Left renal cortex interstitium (tissue), 4 donors: ENCODE data around the gene KCNN3. TPM values are rescaled to one million over a fixed set of nuclear protein-coding genes. Genes with fewer than 3 reads are reported as not detected.
"Not testable (repeated sequence)": the region's sequence is repeated elsewhere in the genome, so short reads cannot be mapped to it uniquely, and the experiment has no call there.

Experiments
- DNase-seq, 4 donors: peaks; one replicate each; pipeline ENCODE4 v3.0.0-alpha.2; 2013; ENCODE audit warnings: low read depth in 4 of 4, low spot score in 2 of 4, missing footprints in 1 of 4
- polyA plus RNA-seq, 4 donors: library from polyadenylated mRNA; unstranded; fragments of 120-200 nt; gene quantifications; one replicate each; pipeline ENCODE4 v1.2.1, GENCODE V29; 2013; ENCODE audit not compliant: insufficient read length in 4 of 4

The KCNN3 gene
- polyA plus RNA-seq: 1 to 10 TPM; 2.4 to 3.3 (median 2.5) TPM

GRCh38 chr1:154870115-154870571 is at the start of gene KCNN3:
TSS of gene KCNN3 (minus strand) at chr1:154870281. CDS start at chr1:154869964, 317 bp downstream.
- DNase-seq: peak; percentile 81 to 97 (median 84)

- no peak for DNase-seq
Measured at GRCh38 chr1:154913273-154913672, 43.2 kb upstream of the KCNN3 start.

- DNase-seq: no peak
Measured at GRCh38 chr1:154912755-154913154, 42.7 kb upstream of the KCNN3 start.

DNA sequence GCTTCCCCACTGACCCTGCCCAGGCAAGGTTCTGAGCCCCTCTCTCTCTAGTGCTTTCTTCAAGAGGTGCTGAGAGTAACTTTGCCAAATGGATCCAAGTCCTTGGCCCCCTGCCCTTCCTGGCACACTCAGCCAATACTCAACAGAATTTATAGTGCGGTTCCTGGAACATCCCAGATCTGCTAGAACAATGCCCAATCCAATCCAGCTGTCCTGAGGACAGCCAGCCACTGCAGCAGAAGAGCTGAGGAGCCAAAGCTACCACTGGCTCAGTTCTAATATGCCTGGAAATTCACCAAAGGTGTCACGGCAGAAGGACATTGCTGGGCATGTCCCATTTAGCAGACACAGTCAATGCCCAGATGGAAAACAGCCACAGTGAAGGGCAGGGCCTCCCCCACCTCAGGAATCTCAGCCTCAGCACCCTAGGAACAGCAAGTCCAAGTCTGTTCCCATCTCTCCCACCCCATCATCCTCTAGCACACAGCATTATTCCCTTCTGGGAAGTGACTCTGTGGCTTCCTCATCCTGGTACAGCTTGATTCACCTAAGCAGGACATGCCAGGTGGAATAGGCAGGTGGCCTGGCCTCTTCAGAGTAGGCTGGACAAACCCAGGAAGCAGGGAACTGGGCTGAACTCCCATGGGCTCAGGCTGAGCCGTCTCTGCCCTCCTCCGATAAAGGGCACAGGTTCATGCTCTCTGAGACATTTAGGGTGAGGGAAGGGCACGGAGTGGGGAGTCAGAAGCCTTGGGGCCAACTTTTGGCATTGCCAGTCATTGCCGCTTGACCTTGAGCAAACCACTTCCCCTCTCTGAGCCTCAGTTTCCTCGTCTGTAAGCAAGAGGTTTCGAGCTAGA is 41.8 kb upstream of the KCNN3 start:
- DNase-seq: no peak

GRCh38 chr1:154910851-154911250 is 40.8 kb upstream of the KCNN3 start:
- DNase-seq: no peak

GRCh38 chr1:154908937-154909336 is 38.9 kb upstream of the KCNN3 start:
- no peak for DNase-seq

- not testable (repeated sequence) for DNase-seq
Measured at GRCh38 chr1:154908129-154908528, 38.0 kb upstream of the KCNN3 start.

GRCh38 chr1:154906621-154907081 is 36.6 kb upstream of the KCNN3 start:
- no peak for DNase-seq

DNA sequence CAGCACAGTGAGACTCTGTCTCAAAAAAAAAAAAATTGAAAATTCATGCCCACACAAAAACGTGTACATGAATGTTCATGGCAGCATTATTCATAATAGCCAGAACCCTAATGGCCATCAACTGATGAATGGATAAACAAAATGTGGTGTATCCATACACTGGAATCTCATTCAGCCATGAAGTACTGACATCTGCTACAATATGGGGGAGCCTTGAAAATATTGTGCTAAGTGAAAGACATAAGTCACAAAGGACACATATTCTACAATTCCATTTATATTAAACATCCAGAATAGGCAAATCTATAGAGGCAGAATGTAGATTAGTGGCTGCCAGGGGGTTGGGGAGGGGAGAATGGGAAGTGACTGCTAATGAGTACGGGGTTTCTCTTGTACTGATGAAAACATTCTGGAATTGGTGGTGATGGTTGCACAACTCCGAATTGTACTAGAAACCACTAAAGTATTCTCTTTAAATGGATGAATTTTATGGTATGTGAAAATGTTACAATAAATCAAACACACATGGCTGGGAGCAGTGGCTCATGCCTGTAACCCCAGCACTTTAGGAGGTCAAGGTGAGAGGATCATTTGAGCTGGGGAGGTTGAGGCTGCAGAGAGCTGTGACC is 33.0 kb upstream of the KCNN3 start:
- DNase-seq: no peak

GRCh38 chr1:154901591-154901990 is 31.5 kb upstream of the KCNN3 start:
- DNase-seq: no peak

- no peak for DNase-seq
Measured at GRCh38 chr1:154899041-154899440, 29.0 kb upstream of the KCNN3 start.

DNA sequence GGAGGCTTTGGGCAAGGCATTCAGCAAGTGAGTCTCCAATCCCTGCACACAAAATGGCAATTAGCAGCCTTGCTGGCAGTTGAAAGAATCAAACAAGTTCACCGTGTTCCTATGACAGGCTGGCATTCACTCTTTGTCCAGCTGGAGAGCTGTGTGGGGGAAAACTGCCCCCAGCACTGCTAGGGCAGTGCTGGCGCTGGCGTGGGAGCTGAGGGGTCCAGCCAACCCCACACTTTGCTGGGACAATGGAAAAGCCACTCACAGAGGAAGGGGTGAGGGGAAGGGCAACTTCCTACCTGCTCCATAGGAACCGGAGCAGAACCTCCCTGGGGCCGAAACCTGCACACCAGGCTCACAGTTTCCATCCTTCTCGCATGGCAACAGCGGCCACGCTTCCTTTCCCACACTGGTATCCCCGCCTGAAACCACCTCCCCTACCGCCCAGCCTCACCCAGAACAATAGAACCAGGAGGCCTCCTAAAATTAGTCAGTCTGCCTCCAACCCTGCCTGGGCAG is 26.7 kb upstream of the KCNN3 start:
- DNase-seq: no peak

DNA sequence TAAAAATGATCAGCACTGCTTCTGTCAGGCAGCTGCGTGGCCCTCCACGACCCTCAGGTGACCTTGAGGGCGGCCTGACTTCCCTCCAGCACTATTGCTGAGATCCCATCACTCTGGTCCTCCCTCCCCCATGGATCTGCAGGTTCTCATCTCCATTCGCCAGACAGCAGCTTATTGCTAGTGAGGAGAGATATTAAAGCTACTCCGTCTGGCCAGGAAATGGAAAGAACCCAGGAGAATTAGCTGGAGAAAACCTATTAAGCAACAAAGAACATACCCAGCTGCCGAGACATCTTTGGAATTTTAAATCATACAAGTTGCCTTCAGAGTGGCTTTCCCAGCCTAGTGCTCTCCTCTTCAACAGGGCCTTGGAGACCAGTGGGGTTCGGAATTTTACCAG is 25.7 kb upstream of the KCNN3 start:
- DNase-seq: no peak

DNA sequence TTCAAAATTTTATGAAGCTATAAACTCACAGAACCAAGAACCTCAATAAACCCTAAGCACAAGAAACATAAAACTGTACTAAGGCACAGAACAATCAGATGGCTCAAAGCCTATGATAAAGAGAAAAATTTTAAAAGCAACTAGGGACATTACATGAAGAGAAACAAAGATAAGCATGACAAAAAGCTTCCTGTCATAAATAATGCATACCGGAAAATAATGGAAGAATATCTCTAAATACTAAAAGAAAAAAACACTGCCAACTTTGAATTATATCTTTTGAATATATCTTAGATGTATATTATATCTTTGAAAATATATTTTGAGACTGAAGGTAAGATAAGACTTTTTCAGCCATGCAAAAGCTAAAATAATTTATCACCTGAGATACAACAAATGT is 21.4 kb upstream of the KCNN3 start:
- no peak for DNase-seq

DNA sequence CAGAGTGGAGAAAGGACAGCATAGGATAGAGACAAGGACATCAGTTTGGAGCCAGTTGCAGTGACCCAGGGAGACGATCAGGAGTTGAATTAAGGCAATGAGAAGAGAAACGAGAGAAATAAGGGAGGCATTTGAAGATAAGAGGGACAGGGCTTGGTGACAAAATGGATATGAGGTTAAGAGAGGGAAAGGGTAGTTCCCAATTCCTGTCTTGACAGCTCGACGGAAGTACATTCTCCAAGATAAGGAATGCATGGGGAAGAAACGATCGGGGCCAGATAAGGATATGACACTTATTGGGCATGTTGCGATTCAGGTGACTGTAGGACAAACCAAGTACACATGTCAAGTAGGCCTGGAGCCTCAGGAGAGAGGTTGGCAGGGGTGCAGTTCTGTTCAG is 18.7 kb upstream of the KCNN3 start:
- DNase-seq: no peak

- no peak for DNase-seq
Measured at GRCh38 chr1:154886281-154887015, 16.4 kb upstream of the KCNN3 start.

- no peak for DNase-seq
Measured at GRCh38 chr1:154884869-154885701, 15.0 kb upstream of the KCNN3 start.

DNA sequence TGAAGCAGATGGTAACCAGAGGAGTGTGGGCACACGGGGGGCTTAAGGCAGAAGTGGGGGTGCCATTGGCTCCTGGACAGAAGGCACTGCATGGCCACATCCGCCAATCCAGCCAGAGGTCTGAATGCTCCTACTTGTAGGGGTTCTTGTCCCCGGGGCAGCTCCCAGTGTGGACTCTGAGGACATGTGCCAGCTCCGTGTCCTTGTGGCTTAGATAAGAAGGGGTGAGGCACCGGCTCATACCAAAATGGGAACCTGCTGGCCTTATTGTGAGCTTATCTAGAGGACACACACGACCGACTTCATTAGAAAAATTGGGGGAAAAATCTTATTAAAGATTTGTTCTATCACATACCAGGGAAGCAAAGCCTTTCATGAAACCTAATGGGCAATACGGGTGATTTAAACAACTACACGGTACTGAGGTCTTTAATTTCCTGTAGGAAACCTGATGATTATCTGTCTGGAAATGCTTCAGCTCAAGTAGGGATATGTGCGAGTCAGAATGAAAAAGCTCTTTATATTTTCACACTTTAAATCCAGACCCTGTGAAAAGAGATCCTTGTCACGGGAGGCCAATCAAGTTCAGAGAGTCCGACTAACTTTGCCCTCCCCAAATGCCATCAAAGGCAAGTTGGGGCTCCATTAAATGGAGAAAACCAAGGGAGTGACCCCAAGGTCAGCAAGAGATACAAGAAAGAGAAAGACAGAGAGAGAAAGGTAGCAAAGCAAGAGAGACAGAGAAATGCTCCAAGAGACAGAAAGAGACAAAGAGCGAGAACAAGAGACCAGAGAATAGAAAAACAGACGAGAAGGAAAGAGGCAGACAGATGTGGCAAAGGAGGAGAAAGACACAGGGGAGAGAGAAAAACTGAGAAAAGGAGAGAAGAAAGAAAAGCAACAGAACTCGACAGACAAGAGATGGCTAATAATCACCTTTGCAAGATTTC is 14.1 kb upstream of the KCNN3 start:
- DNase-seq: no peak
